ENCODE measurements around the gene FOXP2. TPM values are rescaled to one million over a fixed set of nuclear protein-coding genes. Genes with fewer than 3 reads are reported as not detected.

FOXP2 gene
- total and polyA plus RNA-seq, 2 donors (not counting 1 experiment from before 2014, with no cell fraction given), result not detected

DNA sequence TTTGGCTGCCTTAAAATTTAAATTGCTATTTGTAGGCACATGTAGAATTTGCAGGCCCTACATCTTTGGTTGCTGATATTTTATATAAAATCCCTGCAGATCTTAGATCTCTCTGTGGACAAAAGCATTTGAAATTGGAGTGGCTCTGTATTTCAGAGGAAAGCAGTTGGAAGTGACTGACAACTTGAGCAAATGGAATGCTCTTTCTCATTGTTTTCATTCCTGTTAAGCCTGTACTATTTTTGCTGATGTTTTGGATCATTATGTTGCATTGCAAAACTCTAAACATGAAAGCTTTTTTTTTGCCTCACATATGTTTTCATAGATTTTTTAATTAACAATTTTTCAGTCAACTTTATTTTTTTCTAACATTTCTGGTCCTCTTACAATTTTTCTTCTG lies 256.1 kb downstream of the FOXP2 start:
- Histone ChIP-seq H3K4me3 (ENCODE audit: control extremely low read depth in 1 of 5, extremely low read depth in 1 of 5, insufficient read depth in 1 of 5, low read depth in 2 of 5, low read length in 4 of 5) (no peak overlapping the region), H3K27ac (ENCODE audit: low read length in 2 of 2) (no peak overlapping the region), H3K4me1 (ENCODE audit: control insufficient read depth in 2 of 2, insufficient read depth in 2 of 2, low read length in 2 of 2) (no peaks in the 10 kb centered on the region), H3K36me3 (replicated peaks in 1 of 2; ENCODE audit: control extremely low read depth in 1 of 2, control insufficient read depth in 1 of 2, extremely low read depth in 1 of 2, insufficient read depth in 2 of 2, low read length in 1 of 2) (no peaks in the 10 kb centered on the region), H3K79me2 (ENCODE audit: control insufficient read depth, insufficient read depth, low read length) (no peaks in the 10 kb centered on the region), H3K9me3 (ENCODE audit: control extremely low read depth in 1 of 3, control insufficient read depth in 2 of 3, insufficient read depth in 1 of 3, low read length in 2 of 3) (no peaks in the 10 kb centered on the region), H3K4me2 (replicated peaks; ENCODE audit: low read depth, low read length, poor library complexity, severe bottlenecking) (no peak overlapping the region), H4K20me1 (ENCODE audit: control insufficient read depth, insufficient read depth, low read length, poor library complexity, severe bottlenecking) (no peaks in the 10 kb centered on the region), H3K9ac (ENCODE audit: low read length) (no peak overlapping the region), H3K27me3 (replicated peaks in 1 of 4; ENCODE audit: control extremely low read depth in 1 of 4, control insufficient read depth in 3 of 4, insufficient read depth in 4 of 4, low read length in 3 of 4) (no peaks in the 10 kb centered on the region), H2AFZ (ENCODE audit: insufficient read depth, low read depth, low read length, poor library complexity, severe bottlenecking) (no peak overlapping the region)
- Mint-ChIP-seq H3K27me3 (no peaks in the 10 kb centered on the region), H3K4me3 (no peak overlapping the region), H3K4me1 (no peaks in the 10 kb centered on the region), H3K9me3 (ENCODE audit: insufficient read depth) (no peaks in the 10 kb centered on the region), H3K27ac (no peak overlapping the region)
- CTCF ChIA-PET, result no interaction called here
- no peak for DNase-seq
- POLR2A ChIA-PET, result no interaction called here
- intact Hi-C loops (cut with micrococcal nuclease), result no loop called here
- no peak for TF ChIP-seq EZH2 (IDR thresholded peaks at IDR 0.05; ENCODE audit: borderline replicate concordance, insufficient read depth, low read depth, low read length, poor library complexity, severe bottlenecking)
- TF ChIP-seq, protein P1, sequence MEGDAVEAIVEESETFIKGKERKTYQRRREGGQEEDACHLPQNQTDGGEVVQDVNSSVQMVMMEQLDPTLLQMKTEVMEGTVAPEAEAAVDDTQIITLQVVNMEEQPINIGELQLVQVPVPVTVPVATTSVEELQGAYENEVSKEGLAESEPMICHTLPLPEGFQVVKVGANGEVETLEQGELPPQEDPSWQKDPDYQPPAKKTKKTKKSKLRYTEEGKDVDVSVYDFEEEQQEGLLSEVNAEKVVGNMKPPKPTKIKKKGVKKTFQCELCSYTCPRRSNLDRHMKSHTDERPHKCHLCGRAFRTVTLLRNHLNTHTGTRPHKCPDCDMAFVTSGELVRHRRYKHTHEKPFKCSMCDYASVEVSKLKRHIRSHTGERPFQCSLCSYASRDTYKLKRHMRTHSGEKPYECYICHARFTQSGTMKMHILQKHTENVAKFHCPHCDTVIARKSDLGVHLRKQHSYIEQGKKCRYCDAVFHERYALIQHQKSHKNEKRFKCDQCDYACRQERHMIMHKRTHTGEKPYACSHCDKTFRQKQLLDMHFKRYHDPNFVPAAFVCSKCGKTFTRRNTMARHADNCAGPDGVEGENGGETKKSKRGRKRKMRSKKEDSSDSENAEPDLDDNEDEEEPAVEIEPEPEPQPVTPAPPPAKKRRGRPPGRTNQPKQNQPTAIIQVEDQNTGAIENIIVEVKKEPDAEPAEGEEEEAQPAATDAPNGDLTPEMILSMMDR (IDR thresholded peaks at IDR 0.05), result no peak
- ATAC-seq (ENCODE audit: low read depth), result no peak

DNA sequence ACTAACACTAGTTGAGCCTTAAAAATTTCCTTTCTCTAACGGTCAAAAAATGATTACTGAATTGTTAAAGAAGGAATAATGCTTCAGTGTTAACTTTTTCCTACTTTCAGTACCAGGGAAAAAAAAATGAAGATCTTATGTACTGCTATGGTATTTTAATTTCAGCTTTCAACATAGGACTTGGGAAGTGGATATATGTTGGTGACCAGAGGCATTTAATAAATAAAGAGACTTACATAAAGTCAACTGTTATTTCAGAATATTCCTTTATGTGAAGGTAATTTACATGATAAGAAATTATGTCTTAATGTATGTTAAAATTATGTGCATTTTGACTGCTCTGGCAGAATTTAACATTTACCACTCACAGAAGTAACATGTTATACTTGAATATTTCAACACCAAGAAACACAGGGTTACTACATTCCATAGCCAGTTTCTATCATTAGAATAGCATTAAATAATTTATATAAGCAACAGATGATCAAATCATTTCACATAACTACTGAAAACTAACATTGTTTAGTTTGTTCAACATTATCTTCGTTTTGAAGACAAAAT lies 257.0 kb downstream of the FOXP2 start:
- H3K4me2 ChIP-seq (replicated peaks; ENCODE audit: low read depth, low read length, poor library complexity, severe bottlenecking), result no peak overlapping the region
- no peaks in the 10 kb centered on the region for H3K9me3 ChIP-seq (ENCODE audit: control extremely low read depth in 1 of 3, control insufficient read depth in 2 of 3, insufficient read depth in 1 of 3, low read length in 2 of 3)
- no peak for TF ChIP-seq EZH2 (IDR thresholded peaks at IDR 0.05; ENCODE audit: borderline replicate concordance, insufficient read depth, low read depth, low read length, poor library complexity, severe bottlenecking)
- TF ChIP-seq, protein P1 (IDR thresholded peaks at IDR 0.05), result no peak
- ChIA-PET CTCF (no interaction called here), POLR2A (no interaction called here)
- no peaks in the 10 kb centered on the region for H3K79me2 ChIP-seq (ENCODE audit: control insufficient read depth, insufficient read depth, low read length)
- no peak overlapping the region for H3K27ac Mint-ChIP-seq
- no peaks in the 10 kb centered on the region for H3K36me3 ChIP-seq (replicated peaks in 1 of 2; ENCODE audit: control extremely low read depth in 1 of 2, control insufficient read depth in 1 of 2, extremely low read depth in 1 of 2, insufficient read depth in 2 of 2, low read length in 1 of 2)
- H3K4me1 Mint-ChIP-seq, result no peaks in the 10 kb centered on the region
- no peak overlapping the region for H2AFZ ChIP-seq (ENCODE audit: insufficient read depth, low read depth, low read length, poor library complexity, severe bottlenecking)
- intact Hi-C loops (cut with micrococcal nuclease), result no loop called here
- no peaks in the 10 kb centered on the region for H3K27me3 Mint-ChIP-seq
- WGBS (ENCODE audit: insufficient coverage), result no CpG with 5 or more reads among the region's 2 CpGs
- H3K4me3 Mint-ChIP-seq, result no peak overlapping the region
- ATAC-seq (ENCODE audit: low read depth), result no peak
- H3K4me1 ChIP-seq (ENCODE audit: control insufficient read depth in 2 of 2, insufficient read depth in 2 of 2, low read length in 2 of 2), result no peaks in the 10 kb centered on the region
- no peaks in the 10 kb centered on the region for H3K9me3 Mint-ChIP-seq (ENCODE audit: insufficient read depth)
- no peak for DNase-seq
- no peak overlapping the region for H3K4me3 ChIP-seq (ENCODE audit: control extremely low read depth in 1 of 5, extremely low read depth in 1 of 5, insufficient read depth in 1 of 5, low read depth in 2 of 5, low read length in 4 of 5)
- no peaks in the 10 kb centered on the region for H3K27me3 ChIP-seq (replicated peaks in 1 of 4; ENCODE audit: control extremely low read depth in 1 of 4, control insufficient read depth in 3 of 4, insufficient read depth in 4 of 4, low read length in 3 of 4)
- H4K20me1 ChIP-seq (ENCODE audit: control insufficient read depth, insufficient read depth, low read length, poor library complexity, severe bottlenecking), result no peaks in the 10 kb centered on the region
- no peak overlapping the region for H3K9ac ChIP-seq (ENCODE audit: low read length)
- no peak overlapping the region for H3K27ac ChIP-seq (ENCODE audit: low read length in 2 of 2)

Data from B cell (primary cell).